Muscle layer of colon (tissue), 2 donors: ENCODE data around the gene ZDHHC13.

Experiments used
- H3K27ac ChIP-seq: one replicate; pipeline ENCODE4 v1.7.0; 2013; ENCODE audit warnings: low read depth, mild to moderate bottlenecking, low read length, moderate library complexity
- H3K27me3 ChIP-seq, 2 donors: one replicate each; pipeline ENCODE4 v1.7.0; 2013; ENCODE audit warnings: low read length in 2 of 2, mild to moderate bottlenecking in 2 of 2; ENCODE audit not compliant: insufficient read depth in 2 of 2, control insufficient read depth in 1 of 2
- H3K36me3 ChIP-seq: one replicate; pipeline ENCODE4 v1.7.0; 2013; ENCODE audit warnings: mild to moderate bottlenecking, low read length; ENCODE audit not compliant: insufficient read depth
- H3K4me1 ChIP-seq: one replicate; pipeline ENCODE4 v1.7.0; 2013; ENCODE audit warnings: mild to moderate bottlenecking, low read length; ENCODE audit not compliant: insufficient read depth
- H3K4me3 ChIP-seq, 2 donors: one replicate each; pipeline ENCODE4 v1.7.0; 2013; ENCODE audit warnings: low read length in 2 of 2, low read depth in 1 of 2, mild to moderate bottlenecking in 1 of 2, moderate library complexity in 1 of 2
- H3K9ac ChIP-seq: one replicate; pipeline ENCODE4 v1.7.0; 2013; ENCODE audit warnings: low read length
- H3K9me3 ChIP-seq: one replicate; pipeline ENCODE4 v1.7.0; 2013; ENCODE audit warnings: mild to moderate bottlenecking, low read length
- donor health status: abdominal sarcoma.
- donor health status: Adenocarcinoma of cecum.

Gene ZDHHC13

GRCh38 chr11:19116971-19117759 is at the start of gene ZDHHC13:
Gene ZDHHC13, plus strand, starts transcription at chr11:19117168. Its CDS starts 82 bp downstream, at chr11:19117250.
- no peaks in the 10 kb centered on the region for H3K27me3 ChIP-seq
- peak within 1 kb of the TSS; percentile 9 for H3K9ac ChIP-seq
- H3K4me1 ChIP-seq, result peaks cover 5% of the 10 kb centered on the region
- H3K9me3 ChIP-seq, result no peaks in the 10 kb centered on the region
- no peaks in the 10 kb centered on the region for H3K36me3 ChIP-seq
- H3K4me3 ChIP-seq, result peak within 1 kb of the TSS; percentile 58 to 78
- no peak within 1 kb of the TSS for H3K27ac ChIP-seq

GRCh38 chr11:19071255-19071654 is 45.7 kb upstream of the ZDHHC13 start:
- Histone ChIP-seq H3K4me1 (no peaks in the 10 kb centered on the region), H3K36me3 (no peaks in the 10 kb centered on the region), H3K4me3 (no peak overlapping the region), H3K9ac (no peak overlapping the region), H3K27ac (no peak overlapping the region), H3K9me3 (no peaks in the 10 kb centered on the region), H3K27me3 (no peaks in the 10 kb centered on the region)

- no peaks in the 10 kb centered on the region for H3K4me1 ChIP-seq
- H3K9ac ChIP-seq, result no peak overlapping the region
- H3K27ac ChIP-seq, result no peak overlapping the region
- no peaks in the 10 kb centered on the region for H3K36me3 ChIP-seq
- H3K9me3 ChIP-seq, result no peaks in the 10 kb centered on the region
- H3K27me3 ChIP-seq, result no peaks in the 10 kb centered on the region
- H3K4me3 ChIP-seq, result no peak overlapping the region
These were observed 44.5 kb upstream of the ZDHHC13 start for GRCh38 chr11:19072464-19072863.

- Histone ChIP-seq H3K9ac (no peak overlapping the region), H3K27me3 (no peaks in the 10 kb centered on the region), H3K4me3 (no peak overlapping the region), H3K36me3 (no peaks in the 10 kb centered on the region), H3K4me1 (no peaks in the 10 kb centered on the region), H3K27ac (no peak overlapping the region), H3K9me3 (no peaks in the 10 kb centered on the region)
These were observed 43.2 kb upstream of the ZDHHC13 start for GRCh38 chr11:19073454-19074415.

GRCh38 chr11:19075636-19076035 is 41.3 kb upstream of the ZDHHC13 start:
- Histone ChIP-seq H3K27me3 (no peaks in the 10 kb centered on the region), H3K9ac (no peak overlapping the region), H3K4me3 (no peak overlapping the region), H3K27ac (no peak overlapping the region), H3K4me1 (peaks cover 7% of the 10 kb centered on the region), H3K9me3 (no peaks in the 10 kb centered on the region), H3K36me3 (no peaks in the 10 kb centered on the region)

- Histone ChIP-seq H3K36me3 (no peaks in the 10 kb centered on the region), H3K27me3 (no peaks in the 10 kb centered on the region), H3K27ac (no peak overlapping the region), H3K9ac (no peak overlapping the region), H3K9me3 (no peaks in the 10 kb centered on the region), H3K4me3 (no peak overlapping the region), H3K4me1 (peaks cover 7% of the 10 kb centered on the region)
These were observed 40.0 kb upstream of the ZDHHC13 start for GRCh38 chr11:19076744-19077589.

GRCh38 chr11:19077965-19078364 is 39.0 kb upstream of the ZDHHC13 start:
- Histone ChIP-seq H3K4me3 (no peak overlapping the region), H3K9me3 (no peaks in the 10 kb centered on the region), H3K27me3 (no peaks in the 10 kb centered on the region), H3K4me1 (peaks cover 7% of the 10 kb centered on the region), H3K36me3 (no peaks in the 10 kb centered on the region), H3K9ac (no peak overlapping the region), H3K27ac (no peak overlapping the region)

GRCh38 chr11:19079643-19080440 is 37.1 kb upstream of the ZDHHC13 start:
- no peaks in the 10 kb centered on the region for H3K36me3 ChIP-seq
- H3K4me3 ChIP-seq, result no peak overlapping the region
- H3K9me3 ChIP-seq, result no peaks in the 10 kb centered on the region
- no peak overlapping the region for H3K9ac ChIP-seq
- no peak overlapping the region for H3K27ac ChIP-seq
- H3K4me1 ChIP-seq, result peaks cover 7% of the 10 kb centered on the region
- H3K27me3 ChIP-seq, result no peaks in the 10 kb centered on the region

- Histone ChIP-seq H3K27me3 (no peaks in the 10 kb centered on the region), H3K36me3 (no peaks in the 10 kb centered on the region), H3K4me1 (peaks cover 7% of the 10 kb centered on the region), H3K9me3 (no peaks in the 10 kb centered on the region), H3K27ac (no peak overlapping the region), H3K4me3 (no peak overlapping the region), H3K9ac (no peak overlapping the region)
These were observed 36.4 kb upstream of the ZDHHC13 start for GRCh38 chr11:19080579-19080993.

- Histone ChIP-seq H3K4me1 (peaks cover 7% of the 10 kb centered on the region), H3K36me3 (no peaks in the 10 kb centered on the region), H3K27ac (no peak overlapping the region), H3K27me3 (no peaks in the 10 kb centered on the region), H3K9ac (no peak overlapping the region), H3K9me3 (no peaks in the 10 kb centered on the region), H3K4me3 (no peak overlapping the region)
These were observed 33.8 kb upstream of the ZDHHC13 start for GRCh38 chr11:19083166-19083565.
